HCT116 (cell line): ENCODE results near the gene PXMP2.

Source experiments
- CEBPB ChIP-seq: IDR thresholded peaks from 2 replicates; pipeline ENCODE4 v1.6.1; 2012; ENCODE audit warnings: low read depth
- EZH2phosphoT487 ChIP-seq: fragments of 200-600 bp; IDR thresholded peaks from 2 replicates; pipeline ENCODE4 v1.6.1; 2018; ENCODE audit warnings: antibody characterized with exemption, borderline replicate concordance
- JUND ChIP-seq: IDR thresholded peaks from 2 replicates; pipeline ENCODE4 v1.6.1; 2012
- SIN3A ChIP-seq: IDR thresholded peaks from 2 replicates; pipeline ENCODE4 v1.6.1; 2012; ENCODE audit warnings: low read depth
- TF ChIP-seq, protein P1 (sequence below), 3 experiments: fragments of 200-600 bp in 1 of 3; sonication (generic) in 1 of 3; IDR thresholded peaks in 2 of 3; conservative IDR thresholded peaks in 1 of 3; 2 replicates each; pipeline ENCODE4 v1.5.1; 2012 to 2017; ENCODE audit warnings: low read depth in 2 of 3, low read length in 2 of 3, antibody characterized with exemption in 1 of 3, borderline replicate concordance in 1 of 3, control low read depth in 1 of 3, mild to moderate bottlenecking in 1 of 3, mixed read lengths in 1 of 3, mixed run types in 1 of 3, moderate library complexity in 1 of 3; ENCODE audit not compliant: insufficient read depth in 1 of 3

DNA sequence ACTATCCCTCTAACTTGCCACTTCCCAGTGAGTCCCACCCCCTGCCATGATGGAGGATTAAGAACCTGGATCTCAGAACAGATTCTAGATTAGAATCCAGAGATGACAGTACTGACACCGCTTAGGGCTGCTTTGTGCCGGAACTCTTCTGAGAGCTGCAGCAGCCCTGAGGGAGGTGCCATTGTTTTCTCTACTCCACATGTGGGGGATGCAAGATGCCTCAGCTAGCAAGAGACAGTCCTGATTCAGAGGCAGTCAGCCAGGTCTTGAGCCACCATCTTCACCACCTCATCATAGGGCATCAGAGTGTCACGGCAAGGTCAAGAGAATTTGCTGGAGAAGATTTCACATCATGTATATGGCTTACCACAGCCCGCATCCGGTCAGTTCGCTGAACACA lies 19.9 kb downstream of the PXMP2 start:
- TF ChIP-seq SIN3A (no peak), JUND (no peak), EZH2phosphoT487 (no peak), CEBPB (no peak)
- TF ChIP-seq, protein P1, sequence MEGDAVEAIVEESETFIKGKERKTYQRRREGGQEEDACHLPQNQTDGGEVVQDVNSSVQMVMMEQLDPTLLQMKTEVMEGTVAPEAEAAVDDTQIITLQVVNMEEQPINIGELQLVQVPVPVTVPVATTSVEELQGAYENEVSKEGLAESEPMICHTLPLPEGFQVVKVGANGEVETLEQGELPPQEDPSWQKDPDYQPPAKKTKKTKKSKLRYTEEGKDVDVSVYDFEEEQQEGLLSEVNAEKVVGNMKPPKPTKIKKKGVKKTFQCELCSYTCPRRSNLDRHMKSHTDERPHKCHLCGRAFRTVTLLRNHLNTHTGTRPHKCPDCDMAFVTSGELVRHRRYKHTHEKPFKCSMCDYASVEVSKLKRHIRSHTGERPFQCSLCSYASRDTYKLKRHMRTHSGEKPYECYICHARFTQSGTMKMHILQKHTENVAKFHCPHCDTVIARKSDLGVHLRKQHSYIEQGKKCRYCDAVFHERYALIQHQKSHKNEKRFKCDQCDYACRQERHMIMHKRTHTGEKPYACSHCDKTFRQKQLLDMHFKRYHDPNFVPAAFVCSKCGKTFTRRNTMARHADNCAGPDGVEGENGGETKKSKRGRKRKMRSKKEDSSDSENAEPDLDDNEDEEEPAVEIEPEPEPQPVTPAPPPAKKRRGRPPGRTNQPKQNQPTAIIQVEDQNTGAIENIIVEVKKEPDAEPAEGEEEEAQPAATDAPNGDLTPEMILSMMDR (IDR thresholded peaks at IDR 0.05 in 2 of 3, conservative IDR thresholded peaks at IDR 0.05 in 1 of 3; ENCODE audit: borderline replicate concordance in 1 of 3, insufficient read depth in 1 of 3, low read depth in 2 of 3, low read length in 2 of 3), result no peak
